CD4-positive, CD25-positive, alpha-beta regulatory T cell (primary cell): Measurements from ENCODE around the gene CTRB2. TPM values are rescaled to one million over a fixed set of nuclear protein-coding genes. Genes with fewer than 3 reads are reported as not detected.
"Not testable (repeated sequence)": the region's sequence is repeated elsewhere in the genome, so short reads cannot be mapped to it uniquely, and the experiment has no call there.

Source experiments
- ATAC-seq, 2 donors: fragments of 150-1000 bp; cut with Tn5 transposase; one replicate each; pipeline ENCODE4 v1.10.0; 2021; ENCODE audit warnings: low read depth in 2 of 2, moderate number of reproducible peaks in 2 of 2, moderate library complexity in 1 of 2
- DNase-seq, 3 donors: peaks; one replicate each; pipeline versions ENCODE4 v3.0.0 to v3.0.0-alpha.2; 2012 to 2022; ENCODE audit warnings: mixed read lengths in 1 of 3
- H3K27ac ChIP-seq: one replicate; pipeline ENCODE4 v1.7.0; 2013; ENCODE audit warnings: mild to moderate bottlenecking, low read length; ENCODE audit not compliant: insufficient read depth, poor library complexity, severe bottlenecking
- H3K27me3 ChIP-seq: one replicate; pipeline ENCODE4 v1.7.0; 2013; ENCODE audit warnings: low read length; ENCODE audit not compliant: control insufficient read depth, insufficient read depth
- H3K36me3 ChIP-seq: one replicate; pipeline ENCODE4 v1.7.0; 2013; ENCODE audit warnings: mild to moderate bottlenecking, low read length, moderate library complexity; ENCODE audit not compliant: control insufficient read depth, insufficient read depth
- H3K4me1 ChIP-seq: 2 replicates; pipeline ENCODE4 v1.7.0; 2013; ENCODE audit warnings: mild to moderate bottlenecking, low read length; ENCODE audit not compliant: insufficient read depth, control insufficient read depth, poor library complexity, severe bottlenecking
- H3K4me3 ChIP-seq: one replicate; pipeline ENCODE4 v1.7.0; 2013; ENCODE audit warnings: low read depth, mild to moderate bottlenecking, low read length, moderate library complexity
- H3K9me3 ChIP-seq, 2 experiments: 1 replicate in 1 of 2; 2 replicates in 1 of 2; pipeline ENCODE4 v1.7.0; 2013; ENCODE audit warnings: low read length in 2 of 2, mild to moderate bottlenecking in 1 of 2, moderate library complexity in 1 of 2; ENCODE audit not compliant: control insufficient read depth in 2 of 2
- H3K27ac Mint-ChIP-seq, 3 donors: one replicate each; pipeline ENCODE4 v1.8.0; 2020 to 2022; ENCODE audit warnings: mild to moderate bottlenecking in 3 of 3, mixed read lengths in 3 of 3, moderate library complexity in 2 of 3
- H3K27me3 Mint-ChIP-seq: one replicate; pipeline ENCODE4 v1.8.0; 2022; ENCODE audit warnings: mild to moderate bottlenecking, mixed read lengths
- H3K36me3 Mint-ChIP-seq: one replicate; pipeline ENCODE4 v1.8.0; 2020; ENCODE audit warnings: mixed read lengths
- H3K4me1 Mint-ChIP-seq, 4 donors: one replicate each; pipeline ENCODE4 v1.8.0; 2020 to 2022; ENCODE audit warnings: mixed read lengths in 4 of 4, mild to moderate bottlenecking in 1 of 4
- H3K4me3 Mint-ChIP-seq, 4 donors: one replicate each; pipeline ENCODE4 v1.8.0; 2020 to 2022; ENCODE audit warnings: mild to moderate bottlenecking in 4 of 4, mixed read lengths in 4 of 4, moderate library complexity in 3 of 4
- H3K9me3 Mint-ChIP-seq, 7 donors: one replicate each; pipeline ENCODE4 v1.8.0; 2020 to 2022; ENCODE audit warnings: mixed read lengths in 7 of 7, mild to moderate bottlenecking in 3 of 7, moderate library complexity in 2 of 7
- polyA plus RNA-seq, 4 donors: library from polyadenylated mRNA; unstranded; fragments of 300-500 nt; fragmentation: Illumina TruSeq; gene quantifications; one replicate each; pipeline ENCODE4 v1.2.3, GENCODE V29; 2021
- total RNA-seq: library from RNA; stranded (reverse); gene quantifications from one replicate; pipeline ENCODE4 v1.2.3, GENCODE V29; 2022

CTRB2 gene
- total and polyA plus RNA-seq, 5 donors from 2014 or later: not detected

- H3K27ac Mint-ChIP-seq: peak overlapping the region in 2 of 3 donors; percentile 11 to 87
- no peak overlapping the region for H3K4me3 Mint-ChIP-seq
- H3K36me3 Mint-ChIP-seq: no peaks in the 10 kb centered on the region
- no peak overlapping the region for H3K27ac ChIP-seq
- H3K27me3 ChIP-seq: no peaks in the 10 kb centered on the region
- peaks cover 28% of the 10 kb centered on the region for H3K27me3 Mint-ChIP-seq
- DNase-seq (no peak), ATAC-seq (no peak)
- H3K36me3 ChIP-seq: no peaks in the 10 kb centered on the region
- no peaks in the 10 kb centered on the region for H3K9me3 Mint-ChIP-seq
- H3K4me1 ChIP-seq: peaks cover under 1% of the 10 kb centered on the region
- H3K9me3 ChIP-seq: no peaks in the 10 kb centered on the region
- peaks cover 0 to 6% (median 2%) of the 10 kb centered on the region in 4 donors for H3K4me1 Mint-ChIP-seq
- H3K4me3 ChIP-seq: no peak overlapping the region
Observed at GRCh38 chr16:75244844-75245758, 38.1 kb upstream of the CTRB2 start.

GRCh38 chr16:75244225-75244809, 37.4 kb upstream of the CTRB2 start:
- H3K27me3 Mint-ChIP-seq: peaks cover 21% of the 10 kb centered on the region
- H3K9me3 Mint-ChIP-seq: no peaks in the 10 kb centered on the region
- Histone ChIP-seq H3K4me3 (no peak overlapping the region), H3K9me3 (no peaks in the 10 kb centered on the region), H3K27me3 (no peaks in the 10 kb centered on the region), H3K36me3 (no peaks in the 10 kb centered on the region), H3K27ac (no peak overlapping the region), H3K4me1 (no peaks in the 10 kb centered on the region)
- H3K4me3 Mint-ChIP-seq: peak overlapping the region in 1 of 4 donors; percentile 21
- no peak for DNase-seq
- H3K36me3 Mint-ChIP-seq: no peaks in the 10 kb centered on the region
- ATAC-seq: no peak
- peak overlapping the region in 2 of 3 donors; percentile 11 to 87 for H3K27ac Mint-ChIP-seq
- H3K4me1 Mint-ChIP-seq: peaks cover 0 to 6% (median under 1%) of the 10 kb centered on the region in 4 donors

DNA sequence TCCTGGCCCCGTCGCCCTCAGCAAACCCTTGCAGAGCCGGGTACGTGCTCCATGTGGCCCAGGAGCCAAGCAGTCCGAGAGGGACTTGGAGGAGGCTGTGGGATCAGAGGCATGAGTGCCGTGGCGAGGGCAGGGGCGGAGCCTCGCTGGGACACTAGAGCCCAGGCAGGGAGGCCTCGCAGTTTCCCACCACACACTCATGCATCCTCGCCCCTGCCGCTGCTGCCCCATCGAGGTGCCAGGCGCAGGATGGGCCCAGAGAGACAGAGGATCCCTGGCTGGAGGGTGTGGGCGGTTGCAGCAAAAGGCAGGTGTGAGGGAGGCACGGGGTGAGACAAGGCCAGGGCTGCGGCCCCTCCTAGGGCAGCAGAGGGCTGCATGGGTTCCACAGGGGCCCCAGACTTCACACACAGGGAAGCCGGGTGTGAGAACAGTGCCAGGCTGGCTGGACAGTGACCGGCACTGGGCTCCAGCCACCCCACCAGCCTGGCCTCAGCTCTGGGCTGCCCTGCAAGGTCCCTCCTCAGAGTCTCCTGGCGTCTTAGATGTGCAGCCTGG, 36.8 kb upstream of the CTRB2 start:
- Mint-ChIP-seq H3K9me3 (no peaks in the 10 kb centered on the region), H3K4me1 (peaks cover 0 to 6% (median under 1%) of the 10 kb centered on the region in 4 donors), H3K27me3 (peaks cover 18% of the 10 kb centered on the region), H3K27ac (no peak overlapping the region), H3K4me3 (peak overlapping the region in 1 of 4 donors; percentile 21), H3K36me3 (no peaks in the 10 kb centered on the region)
- ATAC-seq: no peak
- Histone ChIP-seq H3K36me3 (no peaks in the 10 kb centered on the region), H3K4me1 (no peaks in the 10 kb centered on the region), H3K27me3 (no peaks in the 10 kb centered on the region), H3K27ac (no peak overlapping the region), H3K4me3 (no peak overlapping the region), H3K9me3 (no peaks in the 10 kb centered on the region)
- no peak for DNase-seq

DNA sequence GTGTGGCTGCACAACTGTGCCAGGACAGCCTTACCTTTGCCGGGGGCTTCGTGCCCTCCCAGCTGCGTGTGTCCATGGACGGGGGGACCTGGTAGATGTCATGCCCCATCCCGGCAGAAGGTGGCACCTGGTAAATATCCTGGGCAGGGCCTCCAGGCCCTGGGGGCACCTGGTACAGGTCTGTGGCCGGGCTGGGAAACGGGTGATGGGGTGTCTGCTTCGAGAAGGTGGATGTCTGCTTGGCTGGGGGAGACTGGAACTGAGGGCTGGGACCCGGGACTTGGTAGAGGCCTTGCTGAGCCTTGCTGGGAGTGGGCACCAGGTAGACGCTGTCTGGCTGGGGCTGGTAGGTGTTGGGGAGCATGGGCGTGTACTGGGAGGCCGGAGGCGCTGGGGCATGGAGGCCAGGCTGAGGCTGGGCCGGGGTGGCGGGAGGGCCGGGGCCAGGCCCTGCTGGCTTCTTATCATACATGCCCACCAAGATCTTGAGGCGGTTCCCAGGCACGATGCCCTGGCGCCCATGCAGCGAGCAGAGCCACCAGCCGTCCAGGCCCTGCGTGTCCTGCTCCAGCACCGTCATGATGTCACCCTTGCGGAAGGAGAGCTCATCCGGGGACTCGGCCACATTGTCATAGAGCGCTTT, 35.6 kb upstream of the CTRB2 start:
- H3K27ac ChIP-seq, H3K27me3 Mint-ChIP-seq, DNase-seq, H3K27ac Mint-ChIP-seq, H3K4me3 ChIP-seq, H3K4me3 Mint-ChIP-seq, H3K36me3 Mint-ChIP-seq, H3K9me3 ChIP-seq, H3K27me3 ChIP-seq, H3K36me3 ChIP-seq, H3K4me1 Mint-ChIP-seq, H3K4me1 ChIP-seq, H3K9me3 Mint-ChIP-seq, ATAC-seq: not testable (repeated sequence)

DNA sequence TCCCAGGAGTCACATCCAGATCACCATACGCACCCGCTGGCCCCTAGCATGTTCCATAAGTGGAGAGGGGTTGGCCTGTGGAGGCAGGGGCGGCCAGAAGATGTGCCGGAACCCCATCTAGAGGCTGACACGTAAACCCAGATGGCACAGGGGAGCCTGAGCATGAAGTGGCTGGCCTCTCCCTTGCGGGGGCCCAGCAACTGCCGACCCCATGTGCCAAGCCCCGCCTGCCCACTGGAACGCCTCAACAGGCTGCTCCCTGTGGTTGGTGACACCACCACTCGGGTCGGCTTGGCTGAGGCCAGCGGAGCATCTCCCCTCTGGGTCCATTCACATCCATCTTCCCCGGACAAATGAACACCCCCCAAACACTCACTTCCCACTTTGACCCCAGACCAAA, 35.0 kb upstream of the CTRB2 start:
- Histone ChIP-seq H3K4me1 (no peaks in the 10 kb centered on the region), H3K27me3 (no peaks in the 10 kb centered on the region), H3K9me3 (no peaks in the 10 kb centered on the region), H3K4me3 (no peak overlapping the region), H3K27ac (no peak overlapping the region), H3K36me3 (no peaks in the 10 kb centered on the region)
- Mint-ChIP-seq H3K27ac (no peak overlapping the region), H3K9me3 (no peaks in the 10 kb centered on the region), H3K27me3 (peaks cover 6% of the 10 kb centered on the region), H3K36me3 (no peaks in the 10 kb centered on the region), H3K4me3 (no peak overlapping the region), H3K4me1 (peaks cover 0 to 6% (median under 1%) of the 10 kb centered on the region in 4 donors)
- DNase-seq (no peak), ATAC-seq (no peak)

GRCh38 chr16:75241412-75241811, 34.5 kb upstream of the CTRB2 start:
- ATAC-seq (no peak), DNase-seq (no peak)
- Histone ChIP-seq H3K4me3 (no peak overlapping the region), H3K27me3 (no peaks in the 10 kb centered on the region), H3K36me3 (no peaks in the 10 kb centered on the region), H3K9me3 (no peaks in the 10 kb centered on the region), H3K27ac (no peak overlapping the region), H3K4me1 (no peaks in the 10 kb centered on the region)
- peaks cover 6% of the 10 kb centered on the region for H3K27me3 Mint-ChIP-seq
- H3K27ac Mint-ChIP-seq: no peak overlapping the region
- H3K36me3 Mint-ChIP-seq: no peaks in the 10 kb centered on the region
- H3K9me3 Mint-ChIP-seq: no peaks in the 10 kb centered on the region
- H3K4me1 Mint-ChIP-seq: peaks cover 0 to 6% (median under 1%) of the 10 kb centered on the region in 4 donors
- no peak overlapping the region for H3K4me3 Mint-ChIP-seq

- H3K27me3 ChIP-seq, H3K4me3 Mint-ChIP-seq, H3K27me3 Mint-ChIP-seq, ATAC-seq, DNase-seq, H3K27ac ChIP-seq, H3K4me1 ChIP-seq, H3K9me3 ChIP-seq, H3K9me3 Mint-ChIP-seq, H3K36me3 ChIP-seq, H3K4me1 Mint-ChIP-seq, H3K4me3 ChIP-seq, H3K36me3 Mint-ChIP-seq: not testable (repeated sequence)
- H3K27ac Mint-ChIP-seq: peak overlapping the region in 1 of 3 donors; percentile 49
Observed at GRCh38 chr16:75240633-75241032, 33.7 kb upstream of the CTRB2 start.
